WTC11 (cell line): ENCODE data around the gene LAMA2. TPM values are rescaled to one million over a fixed set of nuclear protein-coding genes. Genes with fewer than 3 reads are reported as not detected.

Experiments used
- ATAC-seq: fragments of 200-7000 bp; cut with Tn5 transposase; 2 replicates; pipeline ENCODE4 v1.10.0; 2021; ENCODE audit warnings: mild to moderate bottlenecking, moderate library complexity
- CTCF ChIA-PET: fragments of 300-600 bp; sonication (Branson Sonifier 250); formaldehyde crosslinking; loops from one replicate; lab custom pipeline; 2021; ENCODE audit warnings: antibody characterized with exemption; lab: Charles Lee
- POLR2A ChIA-PET: fragments of 350-600 bp; sonication (Branson Sonifier 250); formaldehyde crosslinking; loops from one replicate; lab custom pipeline; 2021; ENCODE audit warnings: antibody characterized with exemption; lab: Charles Lee
- DNase-seq: peaks from one replicate; pipeline ENCODE4 v3.0.0; 2021; ENCODE audit warnings: low spot score
- H3K27ac Mint-ChIP-seq: 2 replicates; pipeline ENCODE4 v1.8.0; 2021; ENCODE audit warnings: mixed read lengths
- H3K27me3 Mint-ChIP-seq: 2 replicates; pipeline ENCODE4 v1.8.0; 2021; ENCODE audit warnings: low read depth, mild to moderate bottlenecking, moderate library complexity, mixed read lengths
- H3K36me3 Mint-ChIP-seq: 2 replicates; pipeline ENCODE4 v1.8.0; 2021; ENCODE audit warnings: mixed read lengths
- H3K4me1 Mint-ChIP-seq: 2 replicates; pipeline ENCODE4 v1.8.0; 2022; ENCODE audit warnings: mixed read lengths
- H3K4me3 Mint-ChIP-seq: 2 replicates; pipeline ENCODE4 v1.8.0; 2021; ENCODE audit warnings: mild to moderate bottlenecking, moderate library complexity, mixed read lengths
- H3K9me3 Mint-ChIP-seq: 2 replicates; pipeline ENCODE4 v1.8.0; 2021; ENCODE audit warnings: mixed read lengths
- ARID4B ChIP-seq: sonication (generic); formaldehyde crosslinking; IDR thresholded peaks from 2 replicates; pipeline ENCODE4 v1.8.0; 2023; ENCODE audit warnings: missing genetic modification reagents, mild to moderate bottlenecking, borderline replicate concordance
- E2F4 ChIP-seq: sonication (generic); formaldehyde crosslinking; IDR thresholded peaks from 2 replicates; pipeline ENCODE4 v1.8.1; 2022; ENCODE audit warnings: low read depth, mild to moderate bottlenecking, moderate library complexity, missing genetic modification reagents, borderline replicate concordance
- FOXP4 ChIP-seq: sonication (generic); formaldehyde crosslinking; IDR thresholded peaks from 2 replicates; pipeline ENCODE4 v1.8.0; 2022; ENCODE audit warnings: mild to moderate bottlenecking, missing genetic modification reagents
- HMGXB4 ChIP-seq: sonication (generic); formaldehyde crosslinking; IDR thresholded peaks from 2 replicates; pipeline ENCODE4 v1.8.1; 2023; ENCODE audit warnings: mild to moderate bottlenecking, moderate library complexity, missing genetic modification reagents
- IRF1 ChIP-seq: sonication (generic); formaldehyde crosslinking; IDR thresholded peaks from 2 replicates; pipeline ENCODE4 v1.8.0; 2023; ENCODE audit warnings: missing genetic modification reagents
- KAT7 ChIP-seq: sonication (generic); formaldehyde crosslinking; IDR thresholded peaks from 2 replicates; pipeline ENCODE4 v1.8.1; 2023; ENCODE audit warnings: missing genetic modification reagents, mild to moderate bottlenecking, borderline replicate concordance
- MLX ChIP-seq: sonication (generic); formaldehyde crosslinking; IDR thresholded peaks from 2 replicates; pipeline ENCODE4 v1.8.1; 2023; ENCODE audit warnings: mild to moderate bottlenecking, missing genetic modification reagents, moderate library complexity
- MYBL2 ChIP-seq: sonication (generic); formaldehyde crosslinking; IDR thresholded peaks from 2 replicates; pipeline ENCODE4 v1.8.1; 2023; ENCODE audit warnings: mild to moderate bottlenecking, moderate library complexity, missing genetic modification reagents
- NFYB ChIP-seq: sonication (generic); formaldehyde crosslinking; conservative IDR thresholded peaks from 2 replicates; pipeline ENCODE4 v1.8.0; 2022; ENCODE audit warnings: low read depth, missing genetic modification reagents
- SMAD3 ChIP-seq: sonication (generic); formaldehyde crosslinking; IDR thresholded peaks from 2 replicates; pipeline ENCODE4 v1.8.0; 2022; ENCODE audit warnings: missing genetic modification reagents, mild to moderate bottlenecking, borderline replicate concordance
- ZBTB21 ChIP-seq: sonication (generic); formaldehyde crosslinking; IDR thresholded peaks from 2 replicates; pipeline ENCODE4 v1.8.1; 2023; ENCODE audit warnings: mild to moderate bottlenecking, missing genetic modification reagents, borderline replicate concordance
- ZNF263 ChIP-seq: sonication (generic); formaldehyde crosslinking; IDR thresholded peaks from 2 replicates; pipeline ENCODE4 v1.8.1; 2022; ENCODE audit warnings: low read depth, mild to moderate bottlenecking, moderate library complexity, missing genetic modification reagents
- ZNF281 ChIP-seq: sonication (generic); formaldehyde crosslinking; IDR thresholded peaks from 2 replicates; pipeline ENCODE4 v1.8.0; 2023; ENCODE audit warnings: mild to moderate bottlenecking, missing genetic modification reagents
- ZNF423 ChIP-seq: fragments of 250-450 bp; sonication (Bioruptor Pico); IDR thresholded peaks from 2 replicates; pipeline ENCODE4 v2.1.2; 2022; ENCODE audit warnings: mild to moderate bottlenecking, moderate library complexity
- total RNA-seq: library from RNA; stranded (reverse); gene quantifications from 3 replicates; pipeline ENCODE4 v1.2.3, GENCODE V29; 2021

The LAMA2 gene
- total RNA-seq, 1 experiment from 2014 or later, result 6.6 TPM

- DNase-seq, result no peak
- ATAC-seq, result no peak
- POLR2A ChIA-PET, result no interaction called here
- Mint-ChIP-seq H3K4me3 (no peak overlapping the region), H3K27ac (no peak overlapping the region), H3K4me1 (peaks cover 12% of the 10 kb centered on the region), H3K27me3 (no peaks in the 10 kb centered on the region), H3K9me3 (no peaks in the 10 kb centered on the region), H3K36me3 (no peaks in the 10 kb centered on the region)
- CTCF ChIA-PET, result no interaction called here
- TF ChIP-seq E2F4 (CRISPR knock-in tag), result no peak
- TF ChIP-seq IRF1 (CRISPR knock-in tag), result no peak
- no peak for TF ChIP-seq HMGXB4 (CRISPR knock-in tag)
- no peak for TF ChIP-seq ZNF281 (CRISPR knock-in tag)
- no peak for TF ChIP-seq NFYB
- no peak for TF ChIP-seq ZNF423
- no peak for TF ChIP-seq FOXP4 (CRISPR knock-in tag)
- no peak for TF ChIP-seq KAT7
- no peak for TF ChIP-seq ZBTB21 (CRISPR knock-in tag)
- TF ChIP-seq SMAD3 (CRISPR knock-in tag), result no peak
- TF ChIP-seq ARID4B (CRISPR knock-in tag), result no peak
- no peak for TF ChIP-seq ZNF263
- no peak for TF ChIP-seq MYBL2 (CRISPR knock-in tag)
- no peak for TF ChIP-seq MLX
These were observed 305.9 kb downstream of the LAMA2 start for GRCh38 chr6:129188795-129189194.
